ENCODE results near the gene BARHL1.

GRCh38 chr9:132632413-132633129 lies 50.2 kb downstream of the BARHL1 start:
- TF ChIP-seq GATA2 (IDR thresholded peaks at IDR 0.05; ENCODE audit: low read depth, low read length) = no peak
- TF ChIP-seq GATA3 (IDR thresholded peaks at IDR 0.05; ENCODE audit: low read depth, low read length) = no peak

Measured in SH-SY5Y (cell line).